HCT116 (cell line): ENCODE measurements around the gene MINK1. TPM values are rescaled to one million over a fixed set of nuclear protein-coding genes. Genes with fewer than 3 reads are reported as not detected.

Experiments
- ATAC-seq: fragments of 200-7000 bp; cut with Tn5 transposase; 2 replicates; pipeline ENCODE4 v1.9.1; 2020; ENCODE audit warnings: mild to moderate bottlenecking, moderate library complexity
- BruUV-seq: library from RNA; stranded (reverse); fragments of 400-500 nt; replicated peaks from 2 replicates; lab custom pipeline; 2021; lab: Mats Ljungman, UMichigan
- CTCF ChIA-PET: fragments of 300-600 bp; sonication (Branson Sonifier 250); formaldehyde crosslinking; loops from one replicate; lab custom pipeline; 2021; ENCODE audit warnings: antibody characterized with exemption; lab: Charles Lee
- POLR2A ChIA-PET: fragments of 300-600, 350-600 bp; sonication (Branson Sonifier 250); formaldehyde crosslinking; loops from one replicate; lab custom pipeline; 2021; ENCODE audit warnings: antibody characterized with exemption; lab: Charles Lee
- RAD21 ChIA-PET, 2 experiments: fragments of 300-600 bp; sonication (Branson Sonifier 250); formaldehyde crosslinking; loops; one replicate each; lab custom pipeline; 2023; ENCODE audit warnings: low total read pairs in 2 of 2; ENCODE audit not compliant: uncharacterized antibody in 2 of 2, unreplicated experiment in 2 of 2, low non-redundant PET in 1 of 2; lab: Charles Lee
- DNase-seq: peaks from one replicate; pipeline ENCODE4 v3.0.0-alpha.2; 2010; ENCODE audit warnings: low read depth, low spot score
- H2AFZ ChIP-seq: fragments of 200-600 bp; shearing (Covaris generic), sonication (generic); 2 replicates; pipeline ENCODE4 v1.6.1; 2017; ENCODE audit warnings: low read depth, mixed run types, mixed read lengths, antibody characterized with exemption, low read length; ENCODE audit not compliant: poor library complexity, severe bottlenecking
- H3K27ac ChIP-seq: 2 replicates; pipeline ENCODE4 v1.5.1; 2012; ENCODE audit warnings: low read depth, low read length
- H3K27me3 ChIP-seq: fragments of 200-600 bp; sonication (generic); 2 replicates; pipeline ENCODE4 v1.6.1; 2016; ENCODE audit warnings: mixed run types, low read length, mixed read lengths; ENCODE audit not compliant: insufficient read depth
- H3K36me3 ChIP-seq, 2 experiments: fragments of 200-500 bp in 1 of 2; fragments of 200-600 bp in 1 of 2; sonication (Bioruptor generic) in 1 of 2; sonication (generic) in 1 of 2; 2 replicates each; pipeline versions ENCODE4 v1.5.1 to v1.6.1; 2014 to 2016; ENCODE audit warnings: low read length in 2 of 2, inconsistent platforms in 1 of 2, mixed read lengths in 1 of 2, mixed run types in 1 of 2; ENCODE audit not compliant: insufficient read depth in 2 of 2, control insufficient read depth in 1 of 2
- H3K4me1 ChIP-seq, 2 experiments: fragments of 200-600 bp in 1 of 2; sonication (generic) in 1 of 2; 2 replicates each; pipeline versions ENCODE4 v1.5.1 to v1.6.1; 2012 to 2017; ENCODE audit warnings: low read length in 2 of 2, inconsistent platforms in 1 of 2, mild to moderate bottlenecking in 1 of 2, mixed read lengths in 1 of 2, mixed run types in 1 of 2, moderate library complexity in 1 of 2; ENCODE audit not compliant: insufficient read depth in 2 of 2, control insufficient read depth in 1 of 2
- H3K4me2 ChIP-seq: fragments of 200-600 bp; sonication (generic); 2 replicates; pipeline ENCODE4 v1.6.1; 2017; ENCODE audit warnings: mixed run types, low read length, mixed read lengths
- H3K4me3 ChIP-seq, 2 experiments: fragments of 200-600 bp in 1 of 2; sonication (generic) in 1 of 2; replicated peaks in 1 of 2; 2 replicates each; pipeline ENCODE4 v1.5.1; 2011 to 2016; ENCODE audit warnings: low read length in 2 of 2, control low read depth in 1 of 2, low read depth in 1 of 2, mild to moderate bottlenecking in 1 of 2, mixed read lengths in 1 of 2, mixed run types in 1 of 2
- H3K79me2 ChIP-seq: fragments of 200-600 bp; sonication (generic); 2 replicates; pipeline ENCODE4 v1.6.1; 2017; ENCODE audit warnings: mild to moderate bottlenecking, mixed run types, low read length, moderate library complexity, mixed read lengths; ENCODE audit not compliant: insufficient read depth
- H3K9ac ChIP-seq: fragments of 200-600 bp; sonication (generic); 2 replicates; pipeline ENCODE4 v1.6.1; 2016; ENCODE audit warnings: low read length, mixed read lengths
- H3K9me2 ChIP-seq: fragments of 200-600 bp; sonication (generic), shearing (Covaris generic); 2 replicates; pipeline ENCODE4 v1.6.1; 2017; ENCODE audit warnings: mixed run types, mild to moderate bottlenecking, moderate library complexity; ENCODE audit not compliant: insufficient read depth
- H3K9me3 ChIP-seq, 2 experiments: fragments of 200-500 bp in 1 of 2; fragments of 200-600 bp in 1 of 2; sonication (Bioruptor generic) in 1 of 2; sonication (generic) in 1 of 2; 2 replicates each; pipeline ENCODE4 v1.6.1; 2014 to 2017; ENCODE audit warnings: low read length in 2 of 2, mixed read lengths in 2 of 2, inconsistent platforms in 1 of 2, low read depth in 1 of 2, mild to moderate bottlenecking in 1 of 2, mixed run types in 1 of 2, moderate library complexity in 1 of 2; ENCODE audit not compliant: control insufficient read depth in 1 of 2, insufficient read depth in 1 of 2
- H4K20me1 ChIP-seq: fragments of 200-600 bp; sonication (generic), shearing (Covaris generic); 2 replicates; pipeline ENCODE4 v1.6.1; 2017; ENCODE audit warnings: mixed run types, mild to moderate bottlenecking, moderate library complexity; ENCODE audit not compliant: insufficient read depth
- CBX3 ChIP-seq: IDR thresholded peaks from 2 replicates; pipeline ENCODE4 v1.6.1; 2012; ENCODE audit warnings: low read depth
- CTCF ChIP-seq, 3 experiments: fragments of 200-600 bp in 1 of 3; sonication (generic) in 1 of 3; IDR thresholded peaks in 2 of 3; conservative IDR thresholded peaks in 1 of 3; 2 replicates each; pipeline ENCODE4 v1.5.1; 2012 to 2017; ENCODE audit warnings: low read depth in 2 of 3, low read length in 2 of 3, antibody characterized with exemption in 1 of 3, borderline replicate concordance in 1 of 3, control low read depth in 1 of 3, mild to moderate bottlenecking in 1 of 3, mixed read lengths in 1 of 3, mixed run types in 1 of 3, moderate library complexity in 1 of 3; ENCODE audit not compliant: insufficient read depth in 1 of 3
- EZH2 ChIP-seq: fragments of 200-600 bp; sonication (generic); IDR thresholded peaks from 2 replicates; pipeline ENCODE4 v1.6.1; 2017; ENCODE audit warnings: antibody characterized with exemption, mixed run types
- EZH2phosphoT487 ChIP-seq: fragments of 200-600 bp; IDR thresholded peaks from 2 replicates; pipeline ENCODE4 v1.6.1; 2018; ENCODE audit warnings: antibody characterized with exemption, borderline replicate concordance
- FOSL1 ChIP-seq: IDR thresholded peaks from 2 replicates; pipeline ENCODE4 v1.6.1; 2012; ENCODE audit warnings: low read depth
- JUND ChIP-seq: IDR thresholded peaks from 2 replicates; pipeline ENCODE4 v1.6.1; 2012
- SP1 ChIP-seq: IDR thresholded peaks from 2 replicates; pipeline ENCODE4 v1.6.1; 2012; ENCODE audit warnings: low read depth
- SRF ChIP-seq: IDR thresholded peaks from 2 replicates; pipeline ENCODE4 v1.6.1; 2012; ENCODE audit warnings: low read depth
- TCF7L2 ChIP-seq: IDR thresholded peaks from 2 replicates; pipeline ENCODE4 v1.7.0; 2011; ENCODE audit warnings: borderline replicate concordance, inconsistent platforms; ENCODE audit not compliant: insufficient read depth, insufficient read length; ENCODE audit errors: extremely low read depth
- ZFX ChIP-seq: fragments of 450-650 bp; IDR thresholded peaks from 2 replicates; pipeline ENCODE4 v1.6.1; 2017
- ZNF274 ChIP-seq: fragments of 200-500 bp; sonication (Bioruptor generic); IDR thresholded peaks from 2 replicates; pipeline ENCODE4 v1.6.1; 2014; ENCODE audit warnings: mild to moderate bottlenecking, low read depth, low read length, inconsistent platforms
- intact Hi-C: fragments of 100-400 bp; cut with micrococcal nuclease; formaldehyde crosslinking; loops from 2 replicates; pipeline ENCODE4 v1.10.0; 2022
- total RNA-seq: library from RNA; stranded (reverse); gene quantifications from one replicate; pipeline ENCODE4 v1.2.1, GENCODE V29; 2021; ENCODE audit not compliant: unreplicated experiment
- TF ChIP-seq, protein P1 (sequence below): IDR thresholded peaks from 2 replicates; pipeline ENCODE4 v1.6.1; 2012; ENCODE audit warnings: low read depth
- TF ChIP-seq, protein P2 (sequence below): IDR thresholded peaks from 2 replicates; pipeline ENCODE4 v1.6.1; 2012

The MINK1 gene
- total RNA-seq, 1 experiment from 2014 or later, result 85.2 TPM

DNA sequence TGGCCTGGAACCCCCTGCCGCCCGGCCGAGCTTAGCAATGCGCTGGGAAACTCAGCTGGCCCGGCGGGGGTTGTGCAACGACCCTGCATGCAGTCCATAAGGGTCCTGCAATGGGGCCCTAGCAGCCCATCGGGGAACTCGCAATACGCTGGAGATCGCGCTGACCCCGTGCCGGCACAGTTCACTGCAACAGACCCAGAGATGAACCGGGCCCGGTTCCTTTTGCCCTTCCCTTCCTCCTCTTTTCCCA is 106.3 kb downstream of the MINK1 start:
- peak overlapping the region; percentile 100 for H3K4me2 ChIP-seq
- H2AFZ ChIP-seq, result no peak overlapping the region

DNA sequence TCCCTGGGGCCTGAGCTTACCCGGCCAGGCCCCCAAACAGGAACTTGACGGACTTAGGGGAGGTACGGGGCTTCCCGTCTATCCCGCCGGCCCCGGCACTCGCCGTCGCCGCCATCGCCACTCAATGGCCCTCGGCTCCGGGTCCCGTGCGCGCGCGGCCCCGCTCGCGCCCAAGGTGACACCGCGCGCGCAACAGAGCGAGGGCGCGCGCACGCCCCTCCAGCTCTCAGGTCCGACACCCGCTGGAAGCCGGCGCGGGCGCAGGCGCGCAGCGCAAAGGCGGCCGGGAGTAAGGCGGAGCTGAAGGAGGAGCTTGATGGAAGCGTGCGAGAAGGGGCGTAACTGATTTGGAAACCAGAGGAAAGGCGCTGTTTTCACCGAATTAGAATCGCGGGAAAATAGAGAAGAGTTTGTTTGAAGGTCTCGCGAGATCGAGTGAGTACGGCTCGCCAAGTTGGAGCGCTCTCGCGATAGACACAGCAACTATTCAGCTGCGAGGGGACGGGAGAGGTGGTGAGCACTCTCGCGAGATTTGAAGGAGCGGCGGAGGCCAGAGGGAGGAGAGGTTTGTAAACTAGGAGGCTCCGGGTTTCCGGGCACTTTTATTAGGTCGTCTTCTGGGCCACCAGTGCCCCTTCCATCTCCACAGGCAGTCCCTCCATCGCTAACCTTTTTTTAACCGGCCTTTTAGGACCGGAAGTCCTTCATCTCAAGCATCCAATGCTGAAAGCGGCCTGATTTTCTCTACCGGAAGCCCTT is 106.8 kb downstream of the MINK1 start, which contains the start of the genes RNF167 and SLC25A11:
Gene RNF167 (plus strand): TSS at position 473 of the 759 bp plus-strand sequence. CDS start 642 bp downstream, outside the sequence.
Gene SLC25A11 (minus strand): TSS at position 251 of the 759 bp plus-strand sequence. CDS start 136 bp downstream, at position 115.
- intact Hi-C loops, result loop anchor here (1.0 kb wide), 2 partner anchors 8 to 27 kb away; partner anchors contain the start of genes PFN1 and SPAG7
- BruUV-seq, result no TSS peak
- Histone ChIP-seq H3K27ac (peak within 1 kb of the TSS; percentile 95), H3K36me3 (peaks cover 5 to 28% of the 10 kb centered on the region in 2 experiments; a peak in 2 of 4 replicates), H3K79me2 (peaks cover 65% of the 10 kb centered on the region), H3K4me3 (peak within 1 kb of the TSS; percentile 86 to 93), H3K9me2 (no peaks in the 10 kb centered on the region), H3K9me3 (no peaks in the 10 kb centered on the region), H3K4me1 (peaks cover 10 to 38% of the 10 kb centered on the region in 2 experiments), H4K20me1 (no peaks in the 10 kb centered on the region; the same call in 1 of the 2 replicates), H2AFZ (no peak within 1 kb of the TSS), H3K27me3 (no peaks in the 10 kb centered on the region), H3K9ac (peak within 1 kb of the TSS; percentile 96), H3K4me2 (peak within 1 kb of the TSS; percentile 100)
- CTCF ChIA-PET, result interaction anchor here (0.6 to 2.4 kb wide), 9 partner anchors 9 to 230 kb away, joined by 3 to 15 read pairs (median 3); partner anchors contain the start of genes ARRB2, CHRNE, PFN1 and SPAG7
- peak; percentile 85 for ATAC-seq
- RAD21 ChIA-PET, result interaction anchor here (1.5 to 2.1 kb wide), 3 partner anchors 27 to 31 kb away, joined by 6 to 11 read pairs (median 8); partner anchors contain the start of gene SPAG7 (in 2 of the 2)
- POLR2A ChIA-PET, result interaction anchor here (0.7 to 2.1 kb wide), 12 partner anchors 8 to 230 kb away, joined by 3 to 30 read pairs (median 4); partner anchors contain the start of genes ARRB2, CAMTA2, ENO3 and PFN1
- DNase-seq, result peak; percentile 100
- peak; percentile 60 for TF ChIP-seq SP1
- no peak for TF ChIP-seq EZH2
- no peak for TF ChIP-seq CTCF (IDR thresholded peaks at IDR 0.05 in 2 of 3, conservative IDR thresholded peaks at IDR 0.05 in 1 of 3; ENCODE audit: borderline replicate concordance in 1 of 3, insufficient read depth in 1 of 3, low read depth in 2 of 3, low read length in 2 of 3)
- no peak for TF ChIP-seq EZH2phosphoT487
- TF ChIP-seq SRF, result no peak
- TF ChIP-seq FOSL1, result no peak
- TF ChIP-seq TCF7L2, result no peak
- TF ChIP-seq, protein P1, sequence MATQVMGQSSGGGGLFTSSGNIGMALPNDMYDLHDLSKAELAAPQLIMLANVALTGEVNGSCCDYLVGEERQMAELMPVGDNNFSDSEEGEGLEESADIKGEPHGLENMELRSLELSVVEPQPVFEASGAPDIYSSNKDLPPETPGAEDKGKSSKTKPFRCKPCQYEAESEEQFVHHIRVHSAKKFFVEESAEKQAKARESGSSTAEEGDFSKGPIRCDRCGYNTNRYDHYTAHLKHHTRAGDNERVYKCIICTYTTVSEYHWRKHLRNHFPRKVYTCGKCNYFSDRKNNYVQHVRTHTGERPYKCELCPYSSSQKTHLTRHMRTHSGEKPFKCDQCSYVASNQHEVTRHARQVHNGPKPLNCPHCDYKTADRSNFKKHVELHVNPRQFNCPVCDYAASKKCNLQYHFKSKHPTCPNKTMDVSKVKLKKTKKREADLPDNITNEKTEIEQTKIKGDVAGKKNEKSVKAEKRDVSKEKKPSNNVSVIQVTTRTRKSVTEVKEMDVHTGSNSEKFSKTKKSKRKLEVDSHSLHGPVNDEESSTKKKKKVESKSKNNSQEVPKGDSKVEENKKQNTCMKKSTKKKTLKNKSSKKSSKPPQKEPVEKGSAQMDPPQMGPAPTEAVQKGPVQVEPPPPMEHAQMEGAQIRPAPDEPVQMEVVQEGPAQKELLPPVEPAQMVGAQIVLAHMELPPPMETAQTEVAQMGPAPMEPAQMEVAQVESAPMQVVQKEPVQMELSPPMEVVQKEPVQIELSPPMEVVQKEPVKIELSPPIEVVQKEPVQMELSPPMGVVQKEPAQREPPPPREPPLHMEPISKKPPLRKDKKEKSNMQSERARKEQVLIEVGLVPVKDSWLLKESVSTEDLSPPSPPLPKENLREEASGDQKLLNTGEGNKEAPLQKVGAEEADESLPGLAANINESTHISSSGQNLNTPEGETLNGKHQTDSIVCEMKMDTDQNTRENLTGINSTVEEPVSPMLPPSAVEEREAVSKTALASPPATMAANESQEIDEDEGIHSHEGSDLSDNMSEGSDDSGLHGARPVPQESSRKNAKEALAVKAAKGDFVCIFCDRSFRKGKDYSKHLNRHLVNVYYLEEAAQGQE, result no peak

More for the DNA sequence above, 106.3 kb downstream of the MINK1 start:
- DNase-seq, result no peak
- ChIA-PET CTCF (interaction anchor here (0.9 to 2.4 kb wide), 7 partner anchors 9 to 229 kb away, joined by 3 to 15 read pairs (median 3); partner anchors contain the start of genes ARRB2, CHRNE, PFN1 and SPAG7), POLR2A (interaction anchor here (1.0 to 2.1 kb wide), 8 partner anchors 9 to 229 kb away, joined by 3 to 30 read pairs (median 7); partner anchors contain the start of genes ARRB2, CAMTA2, ENO3 and PFN1), RAD21 (interaction anchor here (1.5 to 2.1 kb wide), 3 partner anchors 28 to 30 kb away, joined by 6 to 11 read pairs (median 8); partner anchors contain the start of gene SPAG7 (in 2 of the 2))
- no TSS peak for BruUV-seq
- Histone ChIP-seq H3K9me3 (no peaks in the 10 kb centered on the region), H3K4me1 (peaks cover 10 to 35% of the 10 kb centered on the region in 2 experiments), H3K9me2 (no peaks in the 10 kb centered on the region), H3K4me3 (peak overlapping the region; percentile 86 to 93), H3K36me3 (peaks cover 0 to 26% of the 10 kb centered on the region in 2 experiments; a peak in 1 of 4 replicates), H3K9ac (peak overlapping the region; percentile 96), H3K27me3 (no peaks in the 10 kb centered on the region), H3K79me2 (peaks cover 60% of the 10 kb centered on the region), H4K20me1 (no peaks in the 10 kb centered on the region), H3K27ac (peak overlapping the region; percentile 95)
- TF ChIP-seq CBX3, result no peak
- no peak for TF ChIP-seq JUND
- TF ChIP-seq ZNF274, result no peak
- TF ChIP-seq, protein P2, sequence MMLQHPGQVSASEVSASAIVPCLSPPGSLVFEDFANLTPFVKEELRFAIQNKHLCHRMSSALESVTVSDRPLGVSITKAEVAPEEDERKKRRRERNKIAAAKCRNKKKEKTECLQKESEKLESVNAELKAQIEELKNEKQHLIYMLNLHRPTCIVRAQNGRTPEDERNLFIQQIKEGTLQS, result no peak
- TF ChIP-seq ZFX, result peak; percentile 60; the same call in 1 of the 2 replicates
- peak; percentile 0; the same call in 1 of the 2 replicates for ATAC-seq
- intact Hi-C loops, result no loop called here
